GM12875 (cell line): ENCODE data around the gene GJA3.

Experiments
- H3K4me3 ChIP-seq: one replicate; pipeline ENCODE4 v1.5.1; 2011; ENCODE audit warnings: low read depth, low read length, control low read depth
- CTCF ChIP-seq: IDR thresholded peaks from 2 replicates; pipeline ENCODE4 v1.5.1; 2011; ENCODE audit warnings: low read depth, mild to moderate bottlenecking, control low read depth, inconsistent platforms, low read length, moderate library complexity, borderline replicate concordance; ENCODE audit not compliant: insufficient read depth

The GJA3 gene

GRCh38 chr13:20105161-20105689, 55.6 kb downstream of the GJA3 start:
- no peak for TF ChIP-seq CTCF
- H3K4me3 ChIP-seq = no peak overlapping the region

- no peak for TF ChIP-seq CTCF
- no peak overlapping the region for H3K4me3 ChIP-seq
Measured at GRCh38 chr13:20102525-20103180, 58.2 kb downstream of the GJA3 start.

- no peak overlapping the region for H3K4me3 ChIP-seq
- TF ChIP-seq CTCF = no peak
Measured at GRCh38 chr13:20101467-20102316, 59.2 kb downstream of the GJA3 start.

GRCh38 chr13:20099319-20099718, 61.5 kb downstream of the GJA3 start:
- no peak overlapping the region for H3K4me3 ChIP-seq
- TF ChIP-seq CTCF = no peak

GRCh38 chr13:20093951-20094350, 66.9 kb downstream of the GJA3 start:
- H3K4me3 ChIP-seq = no peak overlapping the region
- TF ChIP-seq CTCF = no peak

GRCh38 chr13:20090349-20090748, 70.5 kb downstream of the GJA3 start:
- TF ChIP-seq CTCF = no peak
- no peak overlapping the region for H3K4me3 ChIP-seq
